HG02885 (cell line): Measurements from ENCODE around the gene TCFL5.

ENCODE experiments used
- ATAC-seq: cut with Tn5 transposase; IDR thresholded peaks from one replicate; pipeline ENCODE4 v1.9.1; 2021; ENCODE audit warnings: mild to moderate bottlenecking; ENCODE audit not compliant: unreplicated experiment, poor library complexity

Gene TCFL5

DNA sequence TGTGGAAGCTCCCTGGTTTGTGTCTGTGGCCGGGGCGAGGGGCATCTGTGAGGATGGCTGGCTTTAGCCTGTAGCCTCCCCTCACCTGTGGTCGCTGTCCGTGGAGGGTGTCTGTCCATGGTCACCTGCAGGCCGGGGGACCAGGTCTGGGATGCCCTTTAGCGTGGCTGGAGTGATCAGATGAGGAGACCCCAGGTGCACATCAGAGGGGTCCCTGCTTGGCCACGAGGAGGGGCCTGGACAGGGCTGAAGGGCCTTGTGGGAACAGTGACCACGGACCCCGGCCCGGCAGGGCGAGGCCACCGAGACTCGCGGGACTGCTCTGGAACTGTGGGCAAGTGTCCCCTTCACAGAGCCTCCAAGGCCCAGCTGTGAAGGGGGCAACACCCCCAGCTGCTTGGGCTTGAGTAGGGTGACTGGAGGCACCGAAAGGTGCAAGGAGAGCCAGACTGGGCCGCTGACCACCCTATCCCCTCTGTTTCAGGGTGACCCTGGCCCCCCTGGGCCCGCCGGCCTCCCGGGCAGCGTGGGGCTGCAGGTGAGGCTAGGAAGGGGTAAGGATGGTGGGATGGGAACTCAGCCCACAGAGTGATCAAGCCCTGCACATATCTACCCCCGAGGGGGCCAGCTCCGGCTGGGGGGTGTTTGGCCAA is 36.2 kb downstream of the TCFL5 start:
- ATAC-seq = no peak

DNA sequence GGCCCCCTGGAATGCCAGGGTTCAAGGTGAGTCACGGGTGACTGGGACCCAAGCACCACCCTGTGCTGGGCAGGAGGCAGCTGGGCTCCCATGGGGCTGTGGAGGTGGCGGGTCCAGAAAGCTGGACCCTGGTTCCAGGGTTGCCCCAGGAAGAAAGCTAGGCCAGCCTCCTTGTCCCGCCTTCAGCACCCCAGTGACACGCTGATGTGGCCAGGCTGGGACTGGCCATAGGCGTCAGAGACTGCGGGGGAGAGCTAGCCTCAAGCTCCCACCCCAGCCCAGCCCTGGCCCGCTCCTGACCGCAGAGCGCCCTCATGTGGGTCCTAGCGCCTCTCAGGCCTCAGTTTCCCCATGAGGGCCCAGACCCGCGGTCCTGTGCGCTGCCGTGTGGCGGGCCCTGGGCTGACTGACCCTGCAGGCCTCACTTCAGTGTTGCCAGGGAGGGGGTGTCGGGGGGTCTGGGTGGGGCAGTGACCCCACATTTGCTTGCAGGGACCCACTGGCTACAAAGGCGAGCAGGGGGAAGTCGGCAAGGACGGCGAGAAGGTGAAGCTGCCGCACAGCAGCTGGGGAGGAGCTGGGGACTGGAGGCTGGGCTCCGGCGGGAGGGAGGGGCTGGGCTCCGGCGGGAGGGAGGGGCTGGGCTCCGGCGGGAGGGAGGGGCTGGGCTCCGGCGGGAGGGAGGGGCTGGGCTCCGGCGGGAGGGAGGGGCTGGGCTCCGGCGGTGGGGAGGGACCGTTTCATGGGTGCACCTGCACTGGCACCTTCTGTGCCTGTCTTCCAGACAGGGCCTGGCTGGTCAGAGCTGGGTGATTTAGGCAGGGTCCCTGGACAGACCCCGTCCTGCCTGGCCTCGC is 36.9 kb downstream of the TCFL5 start:
- no peak for ATAC-seq

DNA sequence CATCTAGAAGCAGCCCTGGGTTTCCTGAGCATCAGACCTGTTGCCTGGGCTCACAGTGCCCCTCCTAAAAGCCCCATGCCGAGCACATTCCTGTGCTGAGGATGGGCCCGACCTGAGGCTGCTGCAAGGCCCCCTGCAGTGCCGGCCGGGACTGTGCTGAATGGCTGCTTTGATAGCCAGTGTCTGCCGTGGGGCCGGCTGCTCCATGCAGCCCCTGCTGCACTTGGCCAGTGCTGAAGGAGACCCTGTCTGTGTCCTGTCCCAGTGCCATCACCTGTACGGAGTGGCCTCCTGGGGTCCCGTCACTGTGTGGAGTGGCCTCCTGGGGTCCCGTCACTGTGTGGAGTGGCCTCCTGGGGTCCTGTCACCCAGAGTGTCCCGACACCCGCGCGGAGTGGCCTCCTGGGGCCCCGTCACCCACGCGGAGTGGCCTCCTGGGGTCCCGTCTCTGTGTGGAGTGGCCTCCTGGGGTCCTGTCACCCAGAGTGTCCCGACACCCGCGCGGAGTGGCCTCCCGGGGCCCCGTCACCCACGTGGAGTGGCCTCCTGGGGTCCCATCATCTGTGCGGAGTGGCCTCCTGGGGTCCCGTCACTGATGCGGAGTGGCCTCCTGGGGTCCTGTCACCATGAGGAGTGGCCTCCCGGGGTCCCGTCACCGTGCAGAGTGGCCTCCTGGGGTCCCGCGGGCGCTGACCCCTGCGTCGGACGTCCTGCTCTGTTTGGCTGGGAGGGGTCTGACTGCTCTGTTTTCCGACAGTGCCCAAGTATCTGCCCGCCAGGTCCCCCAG is 37.7 kb downstream of the TCFL5 start:
- ATAC-seq = no peak

DNA sequence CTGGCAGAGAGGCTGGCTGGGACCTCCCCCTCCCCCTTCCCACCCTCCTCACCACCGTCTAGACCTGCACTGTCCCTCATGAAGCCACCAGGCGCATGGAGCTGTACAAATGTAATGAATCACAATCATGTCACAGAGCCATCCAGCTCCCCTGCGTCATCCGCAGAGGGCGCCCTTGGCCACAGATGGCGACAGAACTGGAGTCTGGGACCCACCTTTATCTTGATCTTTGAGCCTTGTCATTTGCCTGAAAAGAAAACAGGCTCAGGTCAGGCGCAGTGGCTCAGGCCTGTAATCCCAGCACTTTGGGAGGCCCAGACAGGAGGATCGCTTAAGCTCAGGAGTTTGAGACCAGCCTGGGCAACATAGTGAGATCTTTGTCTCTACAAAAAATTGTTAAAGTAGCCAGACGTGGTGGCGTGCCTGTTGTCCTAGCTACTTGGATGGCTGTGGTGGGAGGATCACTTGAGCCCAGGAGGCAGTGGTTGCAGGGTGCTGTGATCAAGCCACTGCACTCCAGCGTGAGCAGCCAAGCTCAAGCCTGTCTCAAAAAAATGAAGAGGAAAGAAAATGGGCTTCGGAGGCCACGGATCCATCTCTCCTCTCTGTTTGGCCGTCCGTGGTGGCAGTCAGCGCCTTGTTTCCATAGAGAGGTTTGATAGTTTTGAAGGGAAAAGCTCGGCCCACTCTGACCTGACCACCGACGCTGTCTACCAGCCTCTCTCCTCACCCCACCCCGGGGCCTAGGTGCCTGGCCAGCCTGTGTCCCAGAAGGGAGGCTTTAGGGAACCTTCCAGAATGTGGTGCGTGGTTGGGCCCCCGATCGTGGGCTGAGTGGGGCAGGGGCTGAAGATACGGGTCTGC is 38.6 kb downstream of the TCFL5 start:
- peak; percentile 49 for ATAC-seq

DNA sequence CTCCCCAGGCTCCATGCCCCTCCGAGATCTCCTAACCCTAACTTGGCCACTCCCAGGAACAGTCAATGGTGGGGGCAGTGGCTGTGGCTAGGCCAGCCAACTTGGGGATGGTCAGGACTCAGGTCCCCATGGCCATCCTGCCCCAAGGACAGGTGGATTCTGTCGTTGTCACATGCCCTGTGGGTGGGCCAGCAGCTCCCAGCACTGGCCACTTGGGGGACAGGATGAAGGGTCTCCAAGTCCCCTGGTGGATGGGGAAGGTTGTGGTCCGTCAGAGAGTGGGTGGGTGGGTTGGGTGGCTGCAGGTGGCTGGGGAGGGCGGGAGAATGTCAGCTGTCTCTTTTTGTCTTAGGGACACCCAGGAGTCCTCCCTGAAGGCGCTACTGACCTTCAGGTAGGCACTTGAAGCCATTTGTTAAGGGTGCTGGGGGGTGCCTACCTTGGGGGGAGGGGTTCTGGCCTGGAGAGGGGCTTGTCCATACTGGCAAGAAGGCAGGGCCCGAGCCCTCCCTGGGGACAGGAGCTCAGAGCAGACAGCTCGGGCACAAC is 39.3 kb downstream of the TCFL5 start:
- ATAC-seq = no peak

DNA sequence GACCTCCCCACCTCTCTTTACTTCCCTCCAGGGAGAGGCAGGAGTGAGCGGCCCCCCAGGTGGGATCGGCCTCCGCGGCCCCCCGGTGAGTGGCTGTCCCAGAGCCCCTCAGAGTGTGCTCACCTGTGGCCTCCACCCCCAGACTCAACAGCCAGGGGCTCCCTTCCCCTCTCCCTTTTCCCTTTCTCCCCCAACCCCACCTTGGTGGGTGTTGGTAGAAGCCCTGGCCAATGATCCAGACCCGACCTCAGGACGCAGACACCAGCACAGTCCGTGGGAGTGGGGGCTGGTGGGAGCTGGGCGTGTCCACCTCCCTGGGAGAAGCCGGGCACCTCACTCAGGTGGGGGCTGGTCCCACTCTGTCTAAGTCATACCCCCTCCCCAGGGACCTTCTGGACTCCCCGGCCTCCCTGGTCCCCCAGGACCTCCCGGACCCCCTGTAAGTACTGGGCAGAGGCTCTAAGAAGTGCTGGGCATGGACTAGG is 39.9 kb downstream of the TCFL5 start:
- no peak for ATAC-seq

DNA sequence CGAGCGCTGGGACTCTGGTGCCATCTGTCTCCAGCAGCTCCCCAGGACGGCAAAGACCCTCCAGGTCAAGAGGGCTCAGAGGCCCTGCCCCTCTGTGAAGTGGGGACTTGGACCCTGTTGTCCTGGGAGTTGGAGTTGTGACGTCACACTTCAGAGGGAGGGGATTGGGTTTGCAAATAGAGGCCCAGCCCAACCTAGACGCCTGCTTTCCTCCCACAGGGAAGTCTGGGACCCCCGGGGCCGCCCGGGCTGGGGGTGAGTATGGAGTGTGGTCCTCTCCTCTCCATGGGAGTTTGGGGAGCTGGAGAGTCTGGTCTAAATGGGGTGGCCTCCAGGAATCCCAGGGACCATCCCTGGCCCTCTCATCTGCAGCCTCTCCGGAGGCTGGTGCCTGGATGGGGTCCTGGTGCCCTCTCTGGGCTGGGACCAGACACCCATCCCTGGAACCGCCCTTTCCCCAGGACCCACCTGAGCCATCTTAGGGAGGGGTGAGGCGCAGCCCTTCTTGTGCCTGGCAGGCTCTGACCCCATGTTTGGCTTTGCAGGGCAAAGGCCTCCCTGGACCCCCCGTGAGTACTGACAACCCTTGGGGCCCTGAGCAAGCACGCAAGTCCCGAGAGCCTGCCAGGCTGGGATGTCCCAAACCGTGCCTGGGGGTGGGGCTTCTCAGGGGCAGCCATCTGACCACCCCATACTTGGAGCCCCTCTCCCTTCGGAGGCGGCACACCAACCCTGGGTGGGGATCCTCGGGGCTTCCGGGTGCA is 40.5 kb downstream of the TCFL5 start:
- no peak for ATAC-seq

DNA sequence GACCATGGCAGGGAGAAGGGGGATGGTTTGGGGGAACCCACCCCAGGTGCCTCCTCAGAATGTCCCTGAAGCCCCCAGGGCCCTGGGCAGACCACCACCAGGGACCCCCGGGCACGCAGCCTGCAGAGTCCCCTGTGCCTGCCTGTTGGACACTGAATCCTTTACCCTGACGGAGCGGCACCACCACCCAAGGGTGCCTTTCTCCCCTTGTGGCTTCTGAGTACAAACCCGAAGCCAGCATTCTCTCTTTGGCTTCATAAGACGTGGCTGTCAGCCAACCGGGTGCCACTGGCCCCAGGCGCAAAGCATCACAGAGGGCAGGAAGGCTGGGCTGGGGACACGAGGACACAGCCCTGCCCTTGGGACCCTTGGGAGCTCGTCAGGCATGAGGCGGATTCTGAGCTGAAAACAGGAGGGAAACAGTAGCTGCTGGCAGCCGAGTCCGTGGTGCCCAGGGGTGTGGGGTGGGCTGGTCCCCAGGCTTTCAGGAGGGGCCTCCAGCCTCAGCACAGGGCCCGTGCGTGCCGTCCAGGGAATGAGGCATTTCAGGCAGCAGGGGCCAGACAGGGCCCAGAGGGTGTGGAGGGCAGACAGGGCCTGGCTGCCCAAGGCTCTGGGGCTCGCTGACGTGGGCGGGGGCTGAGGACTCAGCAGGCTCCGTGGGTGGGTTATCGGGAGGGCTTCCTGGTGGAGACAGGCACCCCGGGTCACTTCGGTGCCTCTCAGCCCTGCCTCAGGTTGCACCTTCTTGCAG is 41.2 kb downstream of the TCFL5 start:
- ATAC-seq = no peak

DNA sequence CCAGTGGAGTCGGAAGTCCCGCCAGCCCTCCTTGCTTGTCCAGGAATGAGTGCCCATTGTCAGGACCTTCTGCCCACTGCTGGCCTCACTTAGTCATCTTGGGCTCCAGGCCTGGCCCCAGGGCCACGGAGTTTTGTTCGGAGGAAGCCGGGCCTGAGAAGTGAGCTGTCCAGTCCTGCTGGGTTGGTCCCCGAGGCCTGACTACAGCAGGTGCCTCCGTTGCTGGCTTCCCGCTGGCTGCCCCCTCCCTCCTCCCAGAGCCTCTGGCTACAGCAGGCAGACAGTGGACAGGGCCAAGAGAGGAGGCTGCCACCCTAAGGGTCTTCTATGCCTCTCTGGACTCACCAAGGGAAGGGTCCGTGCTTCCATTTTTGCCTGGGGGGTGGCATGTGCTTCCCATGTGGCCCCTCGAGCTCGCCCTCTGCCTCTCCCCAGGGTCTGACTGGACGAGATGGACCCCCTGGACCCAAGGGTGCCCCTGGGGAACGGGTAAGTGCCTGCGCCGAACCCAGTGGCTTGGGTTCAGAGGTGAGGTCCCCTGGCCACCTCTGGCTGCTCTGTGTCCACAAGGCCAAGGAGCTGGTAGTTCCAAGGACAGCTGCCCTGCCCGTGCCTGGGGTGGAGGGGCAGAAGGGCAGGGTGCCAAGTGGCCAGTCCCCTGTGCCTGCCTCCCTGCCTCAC is 42.0 kb downstream of the TCFL5 start:
- no peak for ATAC-seq

DNA sequence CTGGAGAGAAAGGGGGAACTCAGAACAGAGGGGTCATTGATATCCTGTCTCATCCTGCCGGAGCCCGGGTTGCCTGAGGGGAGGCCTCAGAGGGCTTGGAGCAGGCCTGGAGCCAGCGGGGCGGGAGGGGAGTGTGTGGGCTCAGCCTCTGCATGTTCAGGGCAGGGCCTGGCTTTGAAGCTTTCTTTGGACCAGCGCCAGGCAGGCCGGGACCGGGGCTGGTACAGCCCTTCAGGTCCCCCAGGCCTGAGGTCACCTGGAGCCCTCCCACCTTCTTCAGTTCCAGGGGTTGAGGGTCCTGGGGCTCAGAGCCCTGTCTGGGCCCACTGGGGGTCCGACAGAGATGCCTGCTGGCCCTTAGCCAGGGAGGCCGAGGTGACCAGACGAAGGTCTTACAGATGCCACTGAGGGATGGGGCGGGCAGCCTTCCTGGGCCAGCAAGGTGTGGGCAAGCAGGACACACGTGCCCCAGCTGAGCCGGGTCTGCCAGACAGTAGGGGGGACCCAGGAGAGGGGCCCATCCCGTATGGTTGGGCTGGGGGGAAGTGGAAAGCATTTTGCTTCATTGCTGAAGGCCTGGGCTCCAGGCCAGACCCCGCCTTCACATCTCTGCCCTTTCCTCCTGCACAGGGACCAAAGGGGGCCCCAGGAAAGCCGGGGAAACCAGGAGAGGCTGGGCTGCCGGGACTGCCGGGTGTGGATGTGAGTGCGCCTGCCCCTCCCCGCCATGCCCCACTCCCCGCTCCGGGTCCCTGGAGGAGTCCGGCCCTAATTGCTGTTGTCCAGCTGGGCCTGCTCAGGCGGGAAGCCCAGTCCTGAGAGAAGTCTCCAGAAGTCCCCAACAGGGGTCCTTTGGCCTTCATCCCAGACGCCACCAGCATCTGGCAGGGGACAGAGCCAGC is 42.8 kb downstream of the TCFL5 start:
- ATAC-seq = no peak

DNA sequence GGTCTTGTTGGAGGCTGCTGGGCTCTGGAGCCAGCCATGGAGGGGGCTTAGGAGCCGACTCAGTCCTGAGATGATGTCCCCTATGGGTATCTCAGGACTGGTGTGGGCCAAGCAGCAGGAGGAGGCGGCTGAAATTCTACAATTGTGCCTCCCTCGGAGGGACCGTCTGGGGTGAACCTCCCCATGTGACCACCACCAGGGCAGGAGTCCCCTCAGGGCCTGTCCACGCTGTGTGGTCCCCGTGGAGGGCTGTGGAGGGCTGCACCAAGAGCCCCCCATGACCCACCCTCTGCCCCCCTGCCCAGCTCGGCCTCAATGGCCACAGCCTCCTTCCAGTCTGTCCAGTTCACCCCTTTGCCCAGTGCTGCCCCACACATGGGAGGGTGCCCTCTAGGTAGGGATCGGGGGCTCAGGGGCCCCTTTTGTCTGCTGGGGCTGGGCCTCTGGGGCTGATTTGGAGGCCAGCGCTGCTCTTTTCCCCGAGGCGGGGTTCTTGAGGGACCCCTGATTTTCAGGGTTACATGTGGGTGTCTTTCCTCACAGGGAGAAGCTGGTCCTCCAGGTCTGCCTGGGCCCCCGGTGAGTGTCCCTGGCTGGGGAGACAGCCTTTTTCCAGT is 43.5 kb downstream of the TCFL5 start:
- no peak for ATAC-seq

DNA sequence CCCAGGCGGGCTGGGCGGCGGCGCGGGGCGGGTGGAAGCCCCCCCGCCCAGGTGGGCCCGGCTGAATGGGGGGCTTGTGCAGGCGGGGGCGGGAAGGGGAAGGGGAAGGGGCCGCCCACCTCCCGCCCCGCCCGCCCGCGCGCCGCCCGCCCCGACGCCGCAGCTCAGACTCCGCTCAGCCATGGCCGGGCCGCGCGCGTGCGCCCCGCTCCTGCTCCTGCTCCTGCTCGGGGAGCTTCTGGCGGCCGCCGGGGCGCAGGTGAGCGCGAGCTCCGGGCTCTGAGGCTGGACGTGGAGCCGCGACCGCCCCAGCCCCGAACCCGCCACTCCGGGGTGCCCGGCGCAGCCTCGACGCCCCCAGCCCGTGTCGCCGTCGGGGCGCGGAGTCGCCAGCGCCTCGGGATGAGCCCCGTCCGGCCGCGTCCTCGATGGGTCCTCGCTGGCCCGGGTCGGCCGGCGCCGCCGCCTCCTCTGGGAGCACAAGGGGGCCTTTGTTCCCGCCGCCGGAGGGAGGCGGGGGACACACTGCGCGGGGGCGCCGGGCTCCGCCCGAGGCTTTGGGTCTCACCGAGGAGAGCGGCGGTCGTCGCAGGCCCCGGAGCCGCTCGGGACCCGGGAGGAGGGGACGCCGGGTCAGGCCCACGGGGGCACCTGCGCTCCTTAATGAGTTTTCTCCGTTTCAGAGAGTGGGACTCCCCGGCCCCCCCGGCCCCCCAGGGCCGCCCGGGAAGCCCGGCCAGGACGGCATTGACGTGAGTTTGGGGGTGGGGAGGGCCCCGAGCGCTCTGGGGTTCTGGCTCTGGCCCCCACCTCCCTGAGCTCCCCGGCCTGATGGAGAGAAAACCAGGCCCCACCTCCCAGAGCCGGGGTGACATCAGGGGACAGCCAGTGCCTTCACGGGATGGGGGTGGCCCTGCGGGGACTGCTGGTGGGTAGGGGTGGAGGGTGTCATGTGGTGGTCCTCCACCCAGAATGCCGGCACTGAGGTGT is 44.4 kb downstream of the TCFL5 start, which contains the start of gene COL9A3:
COL9A3 (plus strand) TSS at position 167 of the 990 bp plus-strand sequence; CDS start at position 182, 15 bp downstream.
- no peak for ATAC-seq

DNA sequence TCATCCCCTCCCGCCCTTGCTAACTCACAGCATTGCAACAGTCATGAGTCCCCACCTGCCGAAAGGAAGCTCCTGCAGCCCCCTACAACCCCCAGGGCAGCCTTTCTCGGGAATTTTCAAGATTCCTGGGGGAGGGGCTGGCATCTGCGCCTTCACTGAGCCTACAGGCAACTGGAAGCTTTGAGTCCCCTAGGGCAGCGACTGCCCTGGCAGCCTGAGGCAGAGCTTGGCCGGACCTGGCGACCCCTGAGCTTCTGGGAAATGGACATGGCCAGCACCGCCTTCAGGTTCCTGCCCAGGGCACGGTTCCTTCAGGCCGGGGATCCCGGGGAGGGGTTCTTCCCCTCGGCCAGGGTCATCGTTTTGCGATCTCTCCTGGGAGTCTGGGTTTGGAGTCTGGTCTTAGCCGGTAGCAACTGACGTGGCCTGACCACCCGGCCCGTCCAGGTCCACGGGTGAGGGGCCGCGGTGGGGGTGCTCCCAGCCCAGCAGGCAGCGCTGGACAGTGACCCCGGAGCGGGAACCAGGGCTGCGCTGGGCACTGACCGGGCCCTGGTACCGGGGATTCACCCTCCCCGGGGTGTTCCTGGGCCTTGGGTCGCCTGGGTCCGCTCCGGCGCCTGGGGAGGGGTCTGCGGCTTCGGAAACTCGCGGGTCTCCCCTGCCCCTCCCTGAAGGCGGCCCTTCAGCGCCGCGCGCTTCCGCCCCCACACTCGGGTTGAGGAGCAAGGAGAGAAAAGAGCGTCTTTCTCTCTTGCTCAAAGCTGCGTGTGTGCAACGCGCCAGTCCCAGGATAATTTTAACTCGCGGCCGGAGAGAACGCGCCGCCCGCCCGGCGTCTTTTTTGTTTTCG is 45.4 kb downstream of the TCFL5 start:
- ATAC-seq = no peak
